HepG2 (cell line): ENCODE results near the gene RPS8. TPM values are rescaled to one million over a fixed set of nuclear protein-coding genes. Genes with fewer than 3 reads are reported as not detected.

Experiments
- ATAC-seq: fragments of 200-7000 bp; cut with Tn5 transposase; 3 replicates; pipeline ENCODE4 v1.9.1; 2020; ENCODE audit warnings: mild to moderate bottlenecking, moderate library complexity
- BruUV-seq: library from RNA; stranded (reverse); fragments of 400-500 nt; replicated peaks from 2 replicates; lab custom pipeline; 2021; lab: Mats Ljungman, UMichigan
- CTCF ChIA-PET: fragments of 300-600 bp; formaldehyde crosslinking; extraction: SDS; loops from one replicate; lab custom pipeline; 2021; ENCODE audit warnings: low total read pairs, inconsistent platforms, low intra/inter-chr PET ratio; lab: Yijun Ruan, JAX
- POLR2A ChIA-PET: fragments of 350-600 bp; sonication (Branson Sonifier 250); formaldehyde crosslinking; loops from one replicate; lab custom pipeline; 2020; ENCODE audit warnings: antibody characterized with exemption, inconsistent platforms; lab: Yijun Ruan, JAX
- DNase-seq: peaks from one replicate; pipeline ENCODE4 v3.0.0-alpha.2; 2015; ENCODE audit warnings: low spot score
- FAIRE-seq: peaks from 3 replicates; lab custom pipeline; 2011; peaks lifted over from hg19 to GRCh38; lab: Jason Lieb, UNC
- H2AFZ ChIP-seq: one replicate; pipeline ENCODE4 v1.6.1; 2011; ENCODE audit warnings: low read length, inconsistent platforms
- H3K27ac ChIP-seq: fragments of 300-600 bp; 3 replicates; pipeline ENCODE4 v1.8.0; 2011; ENCODE audit warnings: mixed run types, mild to moderate bottlenecking, mixed read lengths, low read length, inconsistent platforms; ENCODE audit not compliant: insufficient read depth; ENCODE audit errors: extremely low read length
- H3K27me3 ChIP-seq, 2 experiments: fragments of 200-600 bp in 1 of 2; 2 replicates in 1 of 2; 3 replicates in 1 of 2; pipeline versions ENCODE4 v1.6.0 to v1.8.0; 2011; ENCODE audit warnings: low read length in 2 of 2, mild to moderate bottlenecking in 2 of 2, moderate library complexity in 2 of 2, inconsistent platforms in 1 of 2; ENCODE audit not compliant: insufficient read depth in 2 of 2, control insufficient read depth in 1 of 2
- H3K36me3 ChIP-seq, 2 experiments: fragments of 200-600 bp in 1 of 2; replicated peaks in 1 of 2; 2 replicates in 1 of 2; 3 replicates in 1 of 2; pipeline versions ENCODE4 v1.5.1 to v1.8.0; 2011; ENCODE audit warnings: low read length in 2 of 2, inconsistent platforms in 1 of 2; ENCODE audit not compliant: insufficient read depth in 2 of 2, control insufficient read depth in 1 of 2
- H3K4me1 ChIP-seq: 2 replicates; pipeline ENCODE4 v1.5.1; 2012; ENCODE audit warnings: low read length, inconsistent platforms; ENCODE audit not compliant: insufficient read depth
- H3K4me2 ChIP-seq: 2 replicates; pipeline ENCODE4 v1.6.0; 2011; ENCODE audit warnings: low read depth, low read length, inconsistent platforms
- H3K4me3 ChIP-seq, 3 experiments: fragments of 200-600 bp in 1 of 3; sonication (generic), shearing (Covaris generic) in 1 of 3; replicated peaks in 1 of 3; 2 replicates each; pipeline ENCODE4 v1.5.1; 2011 to 2016; ENCODE audit warnings: low read length in 3 of 3, inconsistent platforms in 2 of 3, low read depth in 2 of 3, mild to moderate bottlenecking in 2 of 3, control low read depth in 1 of 3, mixed read lengths in 1 of 3; ENCODE audit not compliant: insufficient read depth in 1 of 3
- H3K79me2 ChIP-seq: one replicate; pipeline ENCODE4 v1.6.1; 2011; ENCODE audit warnings: low read length, inconsistent platforms; ENCODE audit not compliant: insufficient read depth
- H3K9ac ChIP-seq: 2 replicates; pipeline ENCODE4 v1.6.0; 2011; ENCODE audit warnings: mild to moderate bottlenecking, low read depth, low read length, inconsistent platforms; ENCODE audit not compliant: insufficient read depth
- H3K9me3 ChIP-seq: 2 replicates; pipeline ENCODE4 v1.5.1; 2012; ENCODE audit warnings: mild to moderate bottlenecking, low read length
- H4K20me1 ChIP-seq: 2 replicates; pipeline ENCODE4 v1.6.0; 2011; ENCODE audit warnings: inconsistent platforms, mild to moderate bottlenecking, low read length, moderate library complexity; ENCODE audit not compliant: insufficient read depth
- BRD4 ChIP-seq: sonication (generic); formaldehyde crosslinking; IDR thresholded peaks from 2 replicates; pipeline ENCODE4 v1.4.0; 2020; ENCODE audit warnings: missing genetic modification reagents
- CAMTA2 ChIP-seq: sonication (generic); formaldehyde crosslinking; IDR thresholded peaks from 2 replicates; pipeline ENCODE4 v1.4.0; 2020; ENCODE audit warnings: mild to moderate bottlenecking, missing genetic modification reagents, borderline replicate concordance
- FOXC1 ChIP-seq: sonication (generic); formaldehyde crosslinking; IDR thresholded peaks from 2 replicates; pipeline ENCODE4 v1.8.0; 2022; ENCODE audit warnings: mild to moderate bottlenecking, missing genetic modification reagents, borderline replicate concordance
- NR2F6 ChIP-seq, 2 experiments: IDR thresholded peaks; 2 replicates each; pipeline ENCODE4 v1.6.1; 2016; ENCODE audit warnings: antibody characterized with exemption in 1 of 2, mild to moderate bottlenecking in 1 of 2
- ZNF274 ChIP-seq: sonication (generic); formaldehyde crosslinking; IDR thresholded peaks from 2 replicates; pipeline ENCODE4 v1.5.1; 2020; ENCODE audit warnings: mild to moderate bottlenecking, missing genetic modification reagents
- ZNF350 ChIP-seq: sonication (generic); formaldehyde crosslinking; IDR thresholded peaks from 2 replicates; pipeline ENCODE4 v1.4.0; 2020; ENCODE audit warnings: mild to moderate bottlenecking, low read depth, missing genetic modification reagents, borderline replicate concordance
- WGBS: methylation state at CpG from one replicate; pipeline ENCODE4 v1.1.6; 2017; ENCODE audit warnings: low lambda C conversion rate; 5-methylcytosine and 5-hydroxymethylcytosine counted together
- in situ Hi-C: cut with HindIII; loops from 2 replicates; pipeline ENCODE4 v1.10.0; 2017; ENCODE audit warnings: low pct_unique_long_range_greater_than_20kb; ENCODE audit not compliant: extremely low pct_ligation_motif_present
- intact Hi-C: fragments of 100-400 bp; cut with micrococcal nuclease; formaldehyde crosslinking; loops from one replicate; pipeline ENCODE4 v1.10.0; 2022; ENCODE audit not compliant: unreplicated experiment
- polyA plus RNA-seq, 8 experiments: library from polyadenylated mRNA; depleted of rRNA in 3 of 8; stranded (reverse) in 7 of 8; unstranded in 1 of 8; fragments of >200 nt; fragmentation: Illumina TruSeq in 4 of 8; extraction: Trizol in 4 of 8; gene quantifications; 2 replicates each; pipeline versions ENCODE4 v1.2.1 to v1.2.3, GENCODE V29; 2011 to 2016; ENCODE audit warnings: low read depth in 4 of 8, missing spikeins in 1 of 8, mixed read lengths in 1 of 8; ENCODE audit not compliant: insufficient read depth in 1 of 8
- total RNA-seq, 5 experiments: library from RNA; depleted of rRNA; stranded (reverse); fragments of >200 nt; fragmentation: Illumina TruSeq; extraction: Trizol; gene quantifications; 2 replicates each; pipeline ENCODE4 v1.2.3, GENCODE V29; 2016; ENCODE audit warnings: low read depth in 1 of 5
- TF ChIP-seq, protein P1 (sequence below): sonication (generic); formaldehyde crosslinking; IDR thresholded peaks from 2 replicates; pipeline ENCODE4 v1.9.0; 2022; ENCODE audit warnings: missing genetic modification reagents, mild to moderate bottlenecking, borderline replicate concordance
- TF ChIP-seq, protein P2 (sequence below): sonication (generic); formaldehyde crosslinking; IDR thresholded peaks from 2 replicates; pipeline ENCODE4 v1.5.0; 2020; ENCODE audit warnings: mild to moderate bottlenecking, missing genetic modification reagents, borderline replicate concordance

Gene RPS8
- total and polyA plus RNA-seq, 2 of the 13 experiments (the other 11 are each of a cell fraction or from before 2014, with no cell fraction given), result 2,628 to 2,822 TPM

DNA sequence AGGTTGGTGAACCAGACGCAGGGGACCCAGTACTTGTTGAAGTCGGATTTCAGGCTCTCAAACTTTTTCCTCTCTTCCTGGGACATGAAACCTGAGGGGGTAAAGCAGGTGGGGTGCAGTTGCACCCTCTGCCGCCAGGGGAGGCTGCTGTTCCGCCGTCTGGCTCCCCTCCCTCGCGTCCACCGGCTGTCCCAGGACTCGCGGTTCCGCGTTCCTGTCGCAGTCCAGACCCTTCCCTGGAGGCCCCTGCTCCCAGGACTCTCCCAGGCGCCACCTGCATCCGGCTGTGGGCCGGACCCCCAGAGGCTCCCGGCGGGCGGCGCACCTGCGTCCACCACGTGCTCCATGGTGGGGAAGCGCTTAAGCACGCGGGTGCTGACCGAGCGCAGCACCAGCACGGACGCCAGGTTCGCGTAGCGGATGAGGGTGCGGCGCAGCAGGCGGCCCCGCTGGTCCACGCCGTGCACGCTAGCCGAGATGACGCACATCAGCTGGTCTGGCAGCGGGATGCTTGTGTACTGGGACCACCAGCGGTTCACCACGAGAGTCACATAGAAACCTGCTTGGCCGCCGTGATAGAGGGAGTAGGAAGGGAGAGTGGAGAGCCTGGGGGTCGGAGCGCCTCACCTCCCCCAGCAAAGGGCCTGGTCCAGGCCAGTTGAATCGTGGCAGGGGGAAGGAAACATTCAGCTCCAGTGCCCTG, 10.9 kb downstream of the RPS8 start (continued):
- peak; percentile 80 for TF ChIP-seq ZNF274 (CRISPR knock-in tag)

DNA sequence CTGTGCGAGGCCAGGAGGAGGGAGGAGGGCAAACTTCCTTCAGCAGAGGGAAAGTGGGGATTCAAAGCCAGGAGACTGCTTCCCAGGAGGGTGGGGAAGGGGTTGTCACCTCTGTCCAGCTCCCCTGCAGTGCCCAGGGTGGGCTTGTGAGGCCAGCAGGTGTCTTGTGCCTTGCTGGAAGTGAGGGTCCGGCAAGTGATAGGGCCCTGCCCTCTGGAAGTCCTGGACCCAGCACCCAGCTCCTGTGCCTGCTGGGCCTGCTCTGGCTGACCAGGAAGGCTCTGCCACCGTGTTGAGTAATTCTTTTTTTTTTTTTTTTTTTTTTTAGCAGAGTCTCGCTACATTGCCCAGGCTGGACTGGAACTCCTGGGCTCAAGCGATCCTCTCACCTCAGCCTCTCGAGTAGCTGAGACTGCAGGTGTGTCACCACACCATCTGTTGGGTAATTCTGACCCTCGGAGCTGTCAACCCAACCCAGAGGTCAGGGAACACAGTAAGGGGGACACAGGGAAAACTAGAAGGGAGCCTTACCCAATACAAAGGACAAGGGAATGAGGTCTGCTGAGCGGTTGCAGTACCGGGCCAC, 11.6 kb downstream of the RPS8 start:
- Histone ChIP-seq H3K9me3 (no peaks in the 10 kb centered on the region), H3K4me1 (peaks cover 67% of the 10 kb centered on the region), H3K4me2 (peak overlapping the region; percentile 76), H3K79me2 (no peaks in the 10 kb centered on the region), H3K36me3 (no peaks in the 10 kb centered on the region), H3K27ac (no peak overlapping the region), H3K9ac (0 out of 2 replicates have a peak overlapping the region, but pooled peaks have one; percentile 7), H4K20me1 (no peaks in the 10 kb centered on the region), H3K4me3 (peak overlapping the region in 1 of 3 experiments; percentile 79; a peak in 1 of 6 replicates), H3K27me3 (peaks cover 3 to 17% of the 10 kb centered on the region in 2 experiments; a peak in 2 of 5 replicates), H2AFZ (peak overlapping the region; percentile 16)
- in situ Hi-C loops (no loop called here), intact Hi-C loops (no loop called here)
- ATAC-seq (no peak), DNase-seq (no peak), FAIRE-seq (no peak)
- ChIA-PET POLR2A (interaction anchor here (0.7 to 5.7 kb wide), 9 partner anchors 10 to 553 kb away, joined by 3 to 32 read pairs (median 4); partner anchors contain the start of genes BTBD19, DYNLT4, HECTD3 and MUTYH), CTCF (no interaction called here)
- 13% methylated on average over 9 of the region's 9 CpGs for WGBS
- no TSS peak for BruUV-seq
- TF ChIP-seq CAMTA2 (CRISPR knock-in tag), result no peak
- TF ChIP-seq FOXC1 (CRISPR knock-in tag), result 0 out of 2 replicates have a peak, but pooled peaks have one; percentile 43
- TF ChIP-seq, protein P1, sequence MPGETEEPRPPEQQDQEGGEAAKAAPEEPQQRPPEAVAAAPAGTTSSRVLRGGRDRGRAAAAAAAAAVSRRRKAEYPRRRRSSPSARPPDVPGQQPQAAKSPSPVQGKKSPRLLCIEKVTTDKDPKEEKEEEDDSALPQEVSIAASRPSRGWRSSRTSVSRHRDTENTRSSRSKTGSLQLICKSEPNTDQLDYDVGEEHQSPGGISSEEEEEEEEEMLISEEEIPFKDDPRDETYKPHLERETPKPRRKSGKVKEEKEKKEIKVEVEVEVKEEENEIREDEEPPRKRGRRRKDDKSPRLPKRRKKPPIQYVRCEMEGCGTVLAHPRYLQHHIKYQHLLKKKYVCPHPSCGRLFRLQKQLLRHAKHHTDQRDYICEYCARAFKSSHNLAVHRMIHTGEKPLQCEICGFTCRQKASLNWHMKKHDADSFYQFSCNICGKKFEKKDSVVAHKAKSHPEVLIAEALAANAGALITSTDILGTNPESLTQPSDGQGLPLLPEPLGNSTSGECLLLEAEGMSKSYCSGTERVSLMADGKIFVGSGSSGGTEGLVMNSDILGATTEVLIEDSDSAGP (CRISPR knock-in tag), result peak; percentile 9; the same call in 1 of the 2 replicates
- TF ChIP-seq NR2F6 (IDR thresholded peaks at IDR 0.05), result peak; percentile 30; the same call in 1 of the 2 replicates
- no peak for TF ChIP-seq NR2F6 (CRISPR knock-in tag; IDR thresholded peaks at IDR 0.05)
- TF ChIP-seq ZNF350 (CRISPR knock-in tag), result 0 out of 2 replicates have a peak, but pooled peaks have one; percentile 5
- TF ChIP-seq, protein P2, sequence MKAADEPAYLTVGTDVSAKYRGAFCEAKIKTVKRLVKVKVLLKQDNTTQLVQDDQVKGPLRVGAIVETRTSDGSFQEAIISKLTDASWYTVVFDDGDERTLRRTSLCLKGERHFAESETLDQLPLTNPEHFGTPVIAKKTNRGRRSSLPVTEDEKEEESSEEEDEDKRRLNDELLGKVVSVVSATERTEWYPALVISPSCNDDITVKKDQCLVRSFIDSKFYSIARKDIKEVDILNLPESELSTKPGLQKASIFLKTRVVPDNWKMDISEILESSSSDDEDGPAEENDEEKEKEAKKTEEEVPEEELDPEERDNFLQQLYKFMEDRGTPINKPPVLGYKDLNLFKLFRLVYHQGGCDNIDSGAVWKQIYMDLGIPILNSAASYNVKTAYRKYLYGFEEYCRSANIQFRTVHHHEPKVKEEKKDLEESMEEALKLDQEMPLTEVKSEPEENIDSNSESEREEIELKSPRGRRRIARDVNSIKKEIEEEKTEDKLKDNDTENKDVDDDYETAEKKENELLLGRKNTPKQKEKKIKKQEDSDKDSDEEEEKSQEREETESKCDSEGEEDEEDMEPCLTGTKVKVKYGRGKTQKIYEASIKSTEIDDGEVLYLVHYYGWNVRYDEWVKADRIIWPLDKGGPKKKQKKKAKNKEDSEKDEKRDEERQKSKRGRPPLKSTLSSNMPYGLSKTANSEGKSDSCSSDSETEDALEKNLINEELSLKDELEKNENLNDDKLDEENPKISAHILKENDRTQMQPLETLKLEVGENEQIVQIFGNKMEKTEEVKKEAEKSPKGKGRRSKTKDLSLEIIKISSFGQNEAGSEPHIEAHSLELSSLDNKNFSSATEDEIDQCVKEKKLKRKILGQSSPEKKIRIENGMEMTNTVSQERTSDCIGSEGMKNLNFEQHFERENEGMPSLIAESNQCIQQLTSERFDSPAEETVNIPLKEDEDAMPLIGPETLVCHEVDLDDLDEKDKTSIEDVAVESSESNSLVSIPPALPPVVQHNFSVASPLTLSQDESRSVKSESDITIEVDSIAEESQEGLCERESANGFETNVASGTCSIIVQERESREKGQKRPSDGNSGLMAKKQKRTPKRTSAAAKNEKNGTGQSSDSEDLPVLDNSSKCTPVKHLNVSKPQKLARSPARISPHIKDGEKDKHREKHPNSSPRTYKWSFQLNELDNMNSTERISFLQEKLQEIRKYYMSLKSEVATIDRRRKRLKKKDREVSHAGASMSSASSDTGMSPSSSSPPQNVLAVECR (CRISPR knock-in tag), result 0 out of 2 replicates have a peak, but pooled peaks have one; percentile 12
- 0 out of 2 replicates have a peak, but pooled peaks have one; percentile 8 for TF ChIP-seq BRD4
